ENCODE measurements around the gene KCNMA1. TPM values are rescaled to one million over a fixed set of nuclear protein-coding genes. Genes with fewer than 3 reads are reported as not detected.

KCNMA1 gene
- total RNA-seq, 1 experiment from 2014 or later, result 0.49 TPM

GRCh38 chr10:77516575-77516974, 121.0 kb downstream of the KCNMA1 start:
- ChIA-PET RAD21 (ENCODE audit: low non-redundant PET in 1 of 2, low total read pairs in 2 of 2, uncharacterized antibody in 2 of 2, unreplicated experiment in 2 of 2) (no interaction called here), POLR2A (no interaction called here), CTCF (no interaction called here)
- no peak for DNase-seq (ENCODE audit: low read depth, low spot score)
- TF ChIP-seq YY1 (IDR thresholded peaks at IDR 0.05; ENCODE audit: extremely low read depth, insufficient replicate concordance, low read depth, low read length) (no peak), FOSL1 (IDR thresholded peaks at IDR 0.05; ENCODE audit: low read depth) (no peak), JUND (IDR thresholded peaks at IDR 0.05) (no peak), POLR2AphosphoS5 (IDR thresholded peaks at IDR 0.05; ENCODE audit: low read depth, low read length) (no peak), EZH2 (IDR thresholded peaks at IDR 0.05) (no peak), ZNF274 (IDR thresholded peaks at IDR 0.05; ENCODE audit: low read depth, low read length) (no peak), SP1 (IDR thresholded peaks at IDR 0.05; ENCODE audit: low read depth) (no peak), EGR1 (IDR thresholded peaks at IDR 0.05; ENCODE audit: low read depth) (no peak), RAD21 (IDR thresholded peaks at IDR 0.05; ENCODE audit: low read depth) (no peak), ELF1 (IDR thresholded peaks at IDR 0.05; ENCODE audit: borderline replicate concordance, low read depth) (no peak), SIN3A (IDR thresholded peaks at IDR 0.05; ENCODE audit: low read depth) (no peak), EZH2phosphoT487 (IDR thresholded peaks at IDR 0.05; ENCODE audit: borderline replicate concordance) (no peak), CEBPB (IDR thresholded peaks at IDR 0.05; ENCODE audit: low read depth) (no peak), ZFX (IDR thresholded peaks at IDR 0.05) (no peak), REST (IDR thresholded peaks at IDR 0.05; ENCODE audit: low read depth) (no peak)
- TF ChIP-seq, protein P1, sequence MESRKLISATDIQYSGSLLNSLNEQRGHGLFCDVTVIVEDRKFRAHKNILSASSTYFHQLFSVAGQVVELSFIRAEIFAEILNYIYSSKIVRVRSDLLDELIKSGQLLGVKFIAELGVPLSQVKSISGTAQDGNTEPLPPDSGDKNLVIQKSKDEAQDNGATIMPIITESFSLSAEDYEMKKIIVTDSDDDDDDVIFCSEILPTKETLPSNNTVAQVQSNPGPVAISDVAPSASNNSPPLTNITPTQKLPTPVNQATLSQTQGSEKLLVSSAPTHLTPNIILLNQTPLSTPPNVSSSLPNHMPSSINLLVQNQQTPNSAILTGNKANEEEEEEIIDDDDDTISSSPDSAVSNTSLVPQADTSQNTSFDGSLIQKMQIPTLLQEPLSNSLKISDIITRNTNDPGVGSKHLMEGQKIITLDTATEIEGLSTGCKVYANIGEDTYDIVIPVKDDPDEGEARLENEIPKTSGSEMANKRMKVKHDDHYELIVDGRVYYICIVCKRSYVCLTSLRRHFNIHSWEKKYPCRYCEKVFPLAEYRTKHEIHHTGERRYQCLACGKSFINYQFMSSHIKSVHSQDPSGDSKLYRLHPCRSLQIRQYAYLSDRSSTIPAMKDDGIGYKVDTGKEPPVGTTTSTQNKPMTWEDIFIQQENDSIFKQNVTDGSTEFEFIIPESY (IDR thresholded peaks at IDR 0.05; ENCODE audit: extremely low read depth, insufficient replicate concordance, low read length), result no peak
- TF ChIP-seq, protein P2, sequence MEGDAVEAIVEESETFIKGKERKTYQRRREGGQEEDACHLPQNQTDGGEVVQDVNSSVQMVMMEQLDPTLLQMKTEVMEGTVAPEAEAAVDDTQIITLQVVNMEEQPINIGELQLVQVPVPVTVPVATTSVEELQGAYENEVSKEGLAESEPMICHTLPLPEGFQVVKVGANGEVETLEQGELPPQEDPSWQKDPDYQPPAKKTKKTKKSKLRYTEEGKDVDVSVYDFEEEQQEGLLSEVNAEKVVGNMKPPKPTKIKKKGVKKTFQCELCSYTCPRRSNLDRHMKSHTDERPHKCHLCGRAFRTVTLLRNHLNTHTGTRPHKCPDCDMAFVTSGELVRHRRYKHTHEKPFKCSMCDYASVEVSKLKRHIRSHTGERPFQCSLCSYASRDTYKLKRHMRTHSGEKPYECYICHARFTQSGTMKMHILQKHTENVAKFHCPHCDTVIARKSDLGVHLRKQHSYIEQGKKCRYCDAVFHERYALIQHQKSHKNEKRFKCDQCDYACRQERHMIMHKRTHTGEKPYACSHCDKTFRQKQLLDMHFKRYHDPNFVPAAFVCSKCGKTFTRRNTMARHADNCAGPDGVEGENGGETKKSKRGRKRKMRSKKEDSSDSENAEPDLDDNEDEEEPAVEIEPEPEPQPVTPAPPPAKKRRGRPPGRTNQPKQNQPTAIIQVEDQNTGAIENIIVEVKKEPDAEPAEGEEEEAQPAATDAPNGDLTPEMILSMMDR (IDR thresholded peaks at IDR 0.05 in 2 of 3, conservative IDR thresholded peaks at IDR 0.05 in 1 of 3; ENCODE audit: borderline replicate concordance in 1 of 3, insufficient read depth in 1 of 3, low read depth in 2 of 3, low read length in 2 of 3), result no peak
- TF ChIP-seq, protein P3, sequence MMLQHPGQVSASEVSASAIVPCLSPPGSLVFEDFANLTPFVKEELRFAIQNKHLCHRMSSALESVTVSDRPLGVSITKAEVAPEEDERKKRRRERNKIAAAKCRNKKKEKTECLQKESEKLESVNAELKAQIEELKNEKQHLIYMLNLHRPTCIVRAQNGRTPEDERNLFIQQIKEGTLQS (IDR thresholded peaks at IDR 0.05), result no peak
- TF ChIP-seq, protein P4, sequence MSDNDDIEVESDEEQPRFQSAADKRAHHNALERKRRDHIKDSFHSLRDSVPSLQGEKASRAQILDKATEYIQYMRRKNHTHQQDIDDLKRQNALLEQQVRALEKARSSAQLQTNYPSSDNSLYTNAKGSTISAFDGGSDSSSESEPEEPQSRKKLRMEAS (IDR thresholded peaks at IDR 0.05), result no peak
- no peak overlapping the region for H3K9ac ChIP-seq (ENCODE audit: low read length)
- BruUV-seq (replicated peaks), result no TSS peak
- H3K79me2 ChIP-seq (ENCODE audit: insufficient read depth, low read length), result no peaks in the 10 kb centered on the region
- H2AFZ ChIP-seq (ENCODE audit: low read depth, low read length, poor library complexity, severe bottlenecking), result no peak overlapping the region
- no peaks in the 10 kb centered on the region for H4K20me1 ChIP-seq (ENCODE audit: insufficient read depth)
- no peak overlapping the region for H3K4me2 ChIP-seq (ENCODE audit: low read length)
- H3K9me3 ChIP-seq (ENCODE audit: control insufficient read depth in 1 of 2, insufficient read depth in 1 of 2, low read depth in 1 of 2, low read length in 2 of 2), result no peaks in the 10 kb centered on the region
- no peaks in the 10 kb centered on the region for H3K36me3 ChIP-seq (ENCODE audit: control insufficient read depth in 1 of 2, insufficient read depth in 2 of 2, low read length in 2 of 2)
- intact Hi-C loops (cut with micrococcal nuclease), result no loop called here
- H3K4me1 ChIP-seq (ENCODE audit: control insufficient read depth in 1 of 2, insufficient read depth in 2 of 2, low read length in 2 of 2), result peaks cover 17 to 50% of the 10 kb centered on the region in 2 experiments
- H3K4me3 ChIP-seq (replicated peaks in 1 of 2; ENCODE audit: low read depth in 1 of 2, low read length in 2 of 2), result no peak overlapping the region
- H3K27ac ChIP-seq (ENCODE audit: low read depth, low read length), result no peak overlapping the region
- no peaks in the 10 kb centered on the region for H3K9me2 ChIP-seq (ENCODE audit: insufficient read depth)
- ATAC-seq, result no peak
- H3K27me3 ChIP-seq (ENCODE audit: insufficient read depth, low read length), result no peaks in the 10 kb centered on the region

Data from HCT116 (cell line).